HG03139 (cell line): Measurements from ENCODE around the gene MRPL54.

Experiments used
- ATAC-seq: cut with Tn5 transposase; IDR thresholded peaks from one replicate; pipeline ENCODE4 v1.9.1; 2021; ENCODE audit not compliant: unreplicated experiment

The MRPL54 gene

DNA sequence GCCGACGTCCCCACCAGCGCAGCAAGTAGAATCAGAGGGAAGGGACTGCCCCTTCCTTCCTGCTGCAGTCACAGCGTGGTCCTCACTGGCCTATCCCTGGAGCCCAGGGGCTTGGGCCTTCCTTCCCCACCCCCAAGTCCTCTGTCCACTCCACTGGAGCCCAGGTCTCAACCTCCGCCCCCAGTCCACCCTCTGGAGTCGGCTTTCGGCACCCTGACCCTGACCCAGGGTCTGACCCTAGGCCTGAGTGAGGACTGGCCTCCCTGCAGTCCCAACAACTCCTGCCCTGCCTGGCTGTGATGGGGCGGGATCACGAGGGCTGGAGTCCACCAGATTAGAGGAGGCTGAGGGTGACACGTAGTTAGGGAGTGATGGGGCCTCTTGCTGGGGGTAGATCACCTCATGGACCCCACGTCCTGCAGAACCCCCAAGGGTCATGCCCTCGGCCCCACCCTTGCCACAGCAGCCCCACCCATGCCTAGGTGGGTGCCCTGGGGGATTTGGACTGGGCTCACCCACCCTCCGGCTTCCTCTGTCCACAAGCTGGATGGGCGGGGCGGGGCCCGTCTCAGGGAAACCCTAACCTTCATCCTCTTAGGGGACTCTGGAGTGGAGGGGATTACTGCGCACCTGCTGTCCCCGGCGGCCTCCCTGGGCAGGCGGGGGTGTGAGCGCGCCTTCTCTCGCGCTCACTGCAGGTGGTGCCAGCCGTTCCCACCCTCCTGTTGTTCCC is 5.7 kb downstream of the MRPL54 start:
- no peak for ATAC-seq

DNA sequence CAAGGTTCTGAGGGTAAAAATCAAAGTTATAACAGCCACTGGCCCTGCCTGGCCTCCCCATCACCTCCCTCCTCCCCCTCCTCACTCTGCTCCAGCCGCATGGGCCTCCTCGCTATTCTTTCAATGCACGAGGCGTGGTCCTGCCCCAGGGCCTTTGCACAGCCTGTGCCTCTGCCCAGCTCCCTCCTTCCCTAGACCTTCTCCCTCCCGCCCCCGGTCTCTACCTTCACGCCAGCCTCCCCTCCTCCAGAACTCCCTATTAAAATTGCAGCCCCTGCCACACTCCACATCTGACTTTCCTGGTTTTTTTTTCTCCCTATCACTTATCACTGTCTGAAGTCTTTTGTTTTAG is 6.2 kb downstream of the MRPL54 start:
- ATAC-seq = no peak

DNA sequence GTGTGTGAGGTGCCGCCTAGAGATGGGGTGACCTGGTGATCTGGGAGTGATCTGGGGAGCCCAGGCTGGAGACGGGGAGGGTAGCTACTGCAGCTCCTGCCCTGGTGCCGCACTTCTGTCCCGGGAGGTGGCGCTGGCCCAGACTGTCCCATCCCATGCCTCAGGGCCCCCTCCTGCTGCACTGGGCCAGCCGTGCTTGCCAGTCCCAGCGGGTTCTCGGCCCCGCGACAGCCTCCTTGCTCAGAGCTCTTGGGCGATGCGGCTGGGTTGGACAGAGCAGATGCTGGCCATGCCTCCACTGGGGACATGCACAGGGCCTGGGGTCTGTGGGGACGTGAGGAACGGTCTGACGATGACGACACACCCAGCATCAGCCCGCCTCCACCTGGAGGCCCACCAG is 7.0 kb downstream of the MRPL54 start:
- ATAC-seq = no peak

DNA sequence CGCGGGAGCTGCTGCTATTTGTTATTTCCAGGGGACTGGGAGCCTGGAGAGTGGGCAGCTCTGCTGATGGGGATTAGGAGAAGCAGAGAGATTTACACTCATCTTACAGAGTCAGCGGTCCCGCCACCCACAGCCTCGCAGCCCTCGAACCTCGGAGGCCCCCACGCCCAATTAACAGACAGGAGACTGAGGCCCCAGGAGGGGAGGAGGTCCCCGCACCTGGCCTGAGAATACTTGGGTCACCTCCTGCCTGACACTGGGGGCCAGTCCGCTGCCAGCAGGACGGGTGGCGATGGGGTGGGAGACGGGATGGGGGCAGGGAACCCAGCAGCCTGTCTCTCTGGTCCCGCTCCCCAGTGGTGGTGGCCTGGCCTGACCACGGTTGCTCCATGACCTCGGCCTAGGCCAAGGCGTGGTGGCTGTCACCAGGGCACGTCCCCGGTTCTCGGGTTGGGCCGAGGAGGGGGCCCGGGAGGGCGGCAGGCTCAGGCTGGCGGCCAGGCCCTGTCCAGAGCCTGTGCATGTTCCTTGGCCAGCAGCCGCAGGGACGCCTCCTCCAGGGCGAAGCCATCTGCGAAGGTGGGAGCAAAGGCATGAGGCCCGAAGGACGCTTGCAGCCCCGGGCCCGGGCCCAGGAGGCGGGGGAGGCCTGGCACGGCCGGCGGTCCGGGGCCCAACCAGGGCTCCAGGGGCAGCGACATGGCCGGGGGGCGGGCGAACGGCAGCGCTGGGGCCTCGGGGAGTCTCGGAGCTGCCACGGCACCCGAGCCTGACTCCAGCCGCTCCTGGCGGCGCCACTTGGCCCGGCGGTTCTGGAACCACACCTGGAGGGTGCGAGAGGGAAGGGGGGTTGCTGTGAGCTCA is 7.9 kb downstream of the MRPL54 start:
- no peak for ATAC-seq

DNA sequence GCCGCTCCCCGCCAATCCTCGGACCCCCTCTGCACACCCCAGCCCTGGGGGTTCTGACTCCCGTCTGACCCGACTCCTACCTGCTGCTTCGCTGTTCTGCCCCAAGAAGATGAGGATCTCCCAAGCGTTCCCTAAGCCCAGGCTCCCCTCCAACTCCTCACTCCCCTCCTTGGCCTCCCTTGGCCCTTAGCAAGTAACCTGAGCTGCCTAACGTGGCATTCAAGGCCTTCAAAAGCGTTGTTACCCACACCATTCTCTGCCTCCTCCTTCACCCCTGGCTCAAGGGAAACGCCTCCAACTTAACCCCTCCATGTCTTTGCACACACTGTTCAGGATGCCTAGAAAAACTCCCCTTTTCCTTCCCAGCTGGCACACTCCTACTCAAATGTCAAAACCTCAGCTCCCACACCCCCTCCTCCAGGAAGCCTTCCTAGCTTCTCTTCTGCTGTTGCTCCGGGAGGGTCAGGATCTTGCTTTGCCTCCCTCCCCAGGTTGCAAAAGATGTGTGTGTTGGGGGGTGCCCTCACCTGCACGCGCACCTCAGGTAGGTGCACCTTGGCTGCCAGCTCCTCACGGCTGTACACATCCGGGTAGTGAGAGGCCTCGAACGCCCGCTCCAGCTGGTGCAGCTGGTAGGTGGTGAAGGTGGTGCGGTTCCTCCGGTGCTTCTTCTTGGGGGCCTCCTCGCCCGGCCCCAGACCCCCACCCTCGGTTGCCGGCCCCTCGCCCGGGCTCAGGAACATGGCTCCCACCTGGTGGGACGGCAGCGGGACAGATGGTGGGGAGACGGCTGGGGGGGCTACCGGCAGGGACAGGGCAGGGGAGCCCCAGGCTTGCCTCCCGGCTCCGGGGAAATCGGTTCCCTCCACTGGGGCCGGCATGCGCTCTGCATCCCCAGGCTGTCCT is 8.8 kb downstream of the MRPL54 start:
- no peak for ATAC-seq

DNA sequence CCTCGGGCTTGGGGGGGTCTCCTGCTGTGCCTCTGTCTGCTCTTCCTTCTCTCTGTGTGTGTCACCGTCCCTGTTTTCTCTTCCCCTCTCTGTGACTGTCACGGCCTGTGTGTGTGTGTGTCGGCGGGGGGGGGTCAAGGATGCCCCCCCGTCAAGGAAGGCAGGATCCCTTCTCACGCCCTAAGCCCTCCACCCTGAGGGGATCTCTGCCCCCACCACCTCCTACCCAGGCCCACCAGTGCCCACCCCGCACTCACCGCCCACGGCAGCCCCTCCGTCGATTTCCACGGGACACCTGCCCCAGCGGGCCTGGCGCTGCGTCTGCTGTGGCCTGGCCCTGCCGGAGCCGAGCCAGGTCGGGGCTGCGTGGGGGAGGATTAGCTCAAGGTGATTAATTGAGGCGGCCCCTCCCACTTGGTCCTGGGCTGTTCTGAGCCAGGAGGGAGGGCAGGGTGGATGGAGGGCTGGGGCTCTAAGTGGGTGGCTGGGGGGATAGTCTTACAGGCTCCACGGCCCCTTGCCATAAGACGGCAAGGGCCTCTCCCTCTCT is 9.5 kb downstream of the MRPL54 start, which contains the start of gene RAX2:
TSS of gene RAX2 (minus strand) at position 323 of the 550 bp plus-strand sequence. CDS start 486 bp downstream, outside the sequence.
- no peak for ATAC-seq

DNA sequence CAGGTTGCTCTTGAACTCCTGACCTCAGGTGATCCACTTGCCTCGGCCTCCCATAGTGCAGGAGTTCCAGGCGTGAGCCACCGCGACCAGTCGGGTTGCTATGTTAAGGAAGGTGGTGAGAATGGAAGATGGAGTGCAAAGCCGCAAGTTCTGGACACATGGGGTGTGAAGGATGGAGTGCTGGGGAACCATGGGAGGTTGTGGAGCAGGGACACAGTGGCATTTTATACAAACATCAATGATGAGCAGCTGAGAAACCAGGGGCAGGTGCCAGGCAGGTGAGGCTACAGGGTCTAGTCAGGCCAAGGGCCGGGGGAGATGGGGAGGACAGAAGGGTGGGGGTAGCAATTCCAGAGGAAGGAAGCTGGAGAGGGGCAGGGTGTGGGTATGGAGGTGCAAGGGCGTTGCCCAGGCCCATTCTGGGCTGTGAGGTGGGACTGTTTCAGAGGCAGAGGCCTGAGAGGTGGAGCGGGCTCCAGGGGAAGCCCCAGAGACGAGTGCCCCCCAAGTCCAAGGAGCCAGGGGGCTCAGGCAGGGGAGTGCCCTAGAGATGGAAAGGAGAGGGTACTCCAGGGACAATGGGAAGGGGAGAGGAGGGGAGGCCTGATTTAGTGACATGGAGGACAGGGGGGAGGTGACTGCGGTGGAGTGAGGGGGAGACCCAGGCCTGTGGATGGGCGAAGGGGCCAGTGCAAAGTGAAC is 11.5 kb downstream of the MRPL54 start:
- ATAC-seq = no peak

DNA sequence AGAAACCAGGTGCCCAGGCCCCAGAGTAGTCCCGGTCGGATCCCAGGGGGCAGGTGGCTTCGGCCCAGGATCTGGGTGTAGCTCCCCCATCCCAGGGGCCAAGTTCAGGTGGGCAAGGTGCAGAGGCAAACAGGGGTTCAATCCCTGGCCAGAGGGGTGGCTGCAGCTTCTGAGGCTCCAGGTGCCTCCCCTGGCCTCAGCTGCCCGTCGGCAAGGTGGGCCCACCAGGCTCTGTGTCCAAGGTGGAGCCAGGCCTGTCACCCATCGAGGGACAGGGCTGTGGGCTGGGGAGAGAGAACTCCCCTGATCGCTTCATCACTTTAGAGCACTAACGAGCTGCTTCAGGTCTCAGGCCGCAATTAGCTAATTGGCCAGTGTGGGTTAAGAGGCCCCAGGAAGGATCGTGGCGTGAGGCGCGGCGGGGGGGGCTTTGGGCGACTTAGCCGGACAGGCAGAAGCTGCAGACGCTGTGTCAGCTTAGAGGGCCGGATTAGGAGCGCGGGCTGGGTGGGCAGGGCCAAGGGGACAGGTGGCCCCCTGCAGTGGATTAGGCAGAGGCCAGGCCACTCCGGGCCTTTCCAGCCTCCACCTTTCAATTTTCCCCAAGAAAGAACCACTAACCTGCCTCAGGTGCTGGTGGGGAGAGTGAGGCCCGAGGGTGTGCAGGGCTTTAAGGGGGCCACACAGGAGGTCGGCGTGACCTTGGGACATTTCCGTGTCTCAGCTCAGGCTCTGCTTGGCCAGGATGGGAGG is 12.3 kb downstream of the MRPL54 start:
- ATAC-seq = no peak

DNA sequence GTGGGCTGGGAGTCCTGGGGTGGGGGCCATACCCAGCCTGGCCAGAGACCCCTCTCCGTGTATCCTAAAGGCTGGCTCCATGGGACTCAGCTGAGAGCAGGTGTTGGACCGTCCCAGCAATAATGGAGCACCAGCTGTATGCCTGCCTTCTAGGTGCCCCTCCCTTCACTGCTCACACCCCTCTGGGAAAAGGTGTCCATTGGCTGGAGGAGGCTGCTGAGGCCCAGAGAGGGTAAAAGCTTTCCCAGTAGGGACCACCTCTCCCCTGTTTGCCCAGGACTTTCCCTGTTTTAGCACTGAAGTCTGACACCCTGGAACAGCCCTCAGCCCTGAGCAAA is 12.9 kb downstream of the MRPL54 start:
- no peak for ATAC-seq

DNA sequence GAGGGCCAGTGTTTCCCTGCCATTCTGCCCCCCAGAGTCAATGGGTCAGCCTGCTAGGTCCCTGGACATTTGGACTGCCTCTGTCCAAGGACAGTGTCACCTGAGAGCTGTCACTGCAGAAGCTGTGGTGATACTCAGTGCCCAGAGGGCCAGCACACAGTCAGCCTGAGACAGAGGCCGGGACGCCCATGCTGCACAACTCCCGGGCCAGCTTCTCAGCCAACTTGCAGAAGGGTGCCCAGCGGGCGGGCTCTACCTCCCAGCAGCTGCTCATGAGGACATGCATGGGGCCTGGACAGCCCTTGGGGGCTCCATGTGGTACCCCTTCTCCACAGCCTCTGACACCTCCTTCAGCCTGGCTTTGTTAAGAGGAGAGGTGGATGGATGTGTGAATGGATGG is 13.3 kb downstream of the MRPL54 start:
- ATAC-seq = no peak

DNA sequence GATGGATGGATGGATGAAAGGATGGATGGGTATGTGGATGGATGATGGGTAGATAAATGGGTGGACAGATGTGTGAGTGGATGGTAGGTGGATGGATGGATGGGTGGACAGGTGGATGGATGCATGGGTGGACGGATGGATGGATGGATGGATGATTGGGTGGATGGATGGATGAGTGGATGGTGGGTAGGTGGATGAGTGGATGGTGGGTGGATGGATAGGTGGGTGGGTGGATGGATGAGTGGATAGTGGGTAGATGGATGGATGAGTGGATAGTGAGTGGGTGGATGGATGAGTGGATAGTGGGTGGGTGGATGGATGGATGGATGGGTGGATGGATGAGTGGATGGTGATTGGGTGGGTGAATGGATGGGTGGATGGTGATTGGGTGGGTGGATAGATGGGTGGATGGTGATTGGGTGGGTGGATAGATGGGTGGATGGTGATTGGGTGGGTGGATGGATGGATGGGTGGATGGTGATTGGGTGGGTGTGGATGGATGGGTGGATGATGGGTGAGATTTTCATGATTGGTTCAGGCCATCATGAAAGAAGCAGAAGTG is 14.1 kb downstream of the MRPL54 start:
- ATAC-seq = no peak

DNA sequence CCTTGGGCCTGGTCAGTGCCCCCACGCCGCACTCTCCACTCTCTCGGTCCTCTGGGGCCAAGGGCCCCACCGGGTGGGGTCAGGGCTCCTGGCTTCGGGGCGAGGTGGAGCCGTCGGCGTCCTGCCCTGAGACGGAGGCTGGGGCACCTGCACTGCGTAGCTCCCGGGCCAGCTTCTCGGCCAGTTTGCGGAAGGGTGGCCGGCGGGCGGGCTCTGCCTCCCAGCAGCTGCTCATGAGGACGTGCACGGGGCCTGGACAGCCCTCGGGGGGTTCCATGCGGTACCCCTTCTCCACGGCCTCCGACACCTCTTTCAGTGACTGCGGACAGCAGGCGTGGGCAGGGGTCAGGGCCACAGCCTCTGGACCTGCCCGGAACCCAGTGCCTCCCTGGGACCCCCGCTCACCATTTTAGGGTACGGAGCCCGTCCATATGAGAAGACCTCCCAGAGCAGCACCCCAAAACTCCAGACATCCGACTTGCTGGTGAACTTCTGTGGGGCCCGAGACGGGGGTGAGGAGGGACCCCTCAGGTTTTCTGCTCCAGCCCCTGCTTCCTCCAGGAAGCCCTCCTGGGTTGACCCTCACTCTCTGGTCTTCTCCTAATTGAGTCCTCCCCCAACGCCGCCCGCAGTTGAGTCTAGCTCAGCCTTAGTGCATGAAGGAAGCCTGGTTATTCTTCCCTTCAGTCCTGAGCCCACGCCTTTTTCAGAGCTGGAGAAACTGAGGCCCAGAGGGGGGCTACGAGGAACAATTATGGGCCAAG is 15.8 kb downstream of the MRPL54 start:
- no peak for ATAC-seq

DNA sequence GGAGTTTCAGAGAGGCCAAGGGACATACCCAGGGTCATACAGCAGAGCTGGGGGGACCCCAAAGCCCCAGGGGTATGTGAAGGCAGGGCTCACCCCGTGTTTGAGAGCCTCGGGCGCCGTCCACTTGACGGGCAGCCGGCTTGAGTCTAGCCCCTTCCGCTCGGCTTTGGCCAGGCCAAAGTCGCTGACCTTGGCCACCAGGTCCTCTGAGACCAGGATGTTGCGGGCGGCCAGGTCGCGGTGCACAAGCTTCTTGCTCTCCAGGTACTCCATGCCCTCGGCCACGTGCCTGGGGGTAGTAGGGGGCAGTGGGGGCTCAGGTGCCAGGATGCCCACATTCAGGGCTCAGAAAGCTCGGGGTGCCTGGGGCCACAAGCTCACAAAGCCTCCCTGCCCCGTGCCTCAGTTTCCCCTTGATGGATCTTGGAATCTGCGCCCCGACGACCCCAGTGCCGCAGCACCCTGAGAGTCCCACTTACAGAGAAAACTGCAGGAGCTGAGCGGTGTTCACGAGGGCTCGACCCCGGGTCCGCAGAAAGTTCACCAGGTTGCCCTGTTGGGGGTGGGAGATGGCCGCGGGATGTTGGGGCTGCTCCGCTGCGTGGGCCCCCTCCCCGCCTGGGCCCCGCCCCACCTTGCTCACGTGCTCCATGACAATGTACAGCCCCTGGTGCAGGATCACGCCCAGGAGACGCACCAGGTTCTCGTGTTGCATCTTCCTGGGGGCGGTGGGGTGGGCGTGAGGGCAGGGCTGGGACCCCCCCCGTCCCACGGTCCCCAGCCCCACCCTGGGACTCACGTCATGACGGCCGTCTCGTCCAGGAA is 16.6 kb downstream of the MRPL54 start:
- ATAC-seq = no peak

DNA sequence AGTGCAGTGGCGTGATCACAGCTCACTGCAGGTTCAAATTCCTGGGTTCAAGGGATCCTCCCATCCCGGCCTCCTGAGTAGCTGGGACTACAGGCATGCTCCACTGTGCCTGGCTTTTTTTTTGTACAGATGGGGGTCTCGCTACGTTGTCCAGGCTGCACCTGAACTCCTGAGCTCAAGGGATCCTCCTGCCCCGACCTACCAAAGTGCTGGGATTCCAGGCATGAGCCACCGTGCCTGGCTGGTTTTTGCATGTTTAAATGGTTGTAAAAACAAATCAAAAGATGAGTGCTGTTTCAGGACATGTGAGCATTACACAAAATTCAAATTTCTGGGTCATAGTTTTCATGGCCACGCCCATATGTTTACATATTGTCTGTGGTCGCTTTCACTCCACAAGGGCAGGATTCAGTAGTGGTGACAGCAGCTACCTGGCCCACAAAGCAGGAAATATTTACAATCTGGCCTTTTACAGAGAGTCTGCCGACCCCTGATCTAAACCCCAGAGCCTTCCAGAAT is 18.4 kb downstream of the MRPL54 start:
- no peak for ATAC-seq

DNA sequence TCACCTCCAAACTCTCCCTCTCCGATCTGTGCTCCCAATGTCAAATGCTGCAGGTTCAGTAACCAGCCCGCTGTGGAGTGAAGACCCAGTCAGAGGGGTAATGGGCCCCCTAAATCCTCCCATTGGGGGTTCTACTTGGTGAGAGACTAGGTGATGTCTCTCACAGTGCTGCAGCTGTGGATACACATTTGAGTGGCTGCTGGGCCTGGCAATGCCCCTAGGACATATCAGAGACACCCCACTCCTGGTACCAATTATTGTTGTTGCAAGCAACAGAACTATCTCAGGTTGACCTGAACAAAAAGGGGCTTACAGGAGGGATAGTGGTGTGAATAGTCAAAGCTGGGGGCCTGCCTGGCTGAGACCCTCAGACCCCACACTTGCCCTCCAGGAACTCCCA is 19.1 kb downstream of the MRPL54 start:
- no peak for ATAC-seq

DNA sequence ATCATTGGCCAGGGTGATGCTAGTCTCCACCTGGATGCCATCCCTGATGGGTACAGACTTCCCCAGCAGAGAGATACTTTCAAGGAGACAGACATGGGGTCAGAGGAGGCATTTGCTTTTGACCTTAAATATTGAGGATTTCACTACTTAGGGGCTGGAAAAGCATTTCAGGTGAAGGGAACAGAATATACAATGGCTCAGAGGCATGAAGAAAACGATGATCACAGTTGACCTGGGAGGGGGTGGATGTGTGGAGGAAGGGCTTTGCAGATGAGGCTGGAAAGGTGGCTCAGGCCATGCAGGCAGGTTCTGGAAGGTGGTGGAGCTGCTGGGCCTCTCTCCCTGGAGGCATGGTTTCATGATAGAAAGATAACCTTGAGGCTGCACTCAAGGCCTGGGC is 19.8 kb downstream of the MRPL54 start:
- ATAC-seq = no peak

DNA sequence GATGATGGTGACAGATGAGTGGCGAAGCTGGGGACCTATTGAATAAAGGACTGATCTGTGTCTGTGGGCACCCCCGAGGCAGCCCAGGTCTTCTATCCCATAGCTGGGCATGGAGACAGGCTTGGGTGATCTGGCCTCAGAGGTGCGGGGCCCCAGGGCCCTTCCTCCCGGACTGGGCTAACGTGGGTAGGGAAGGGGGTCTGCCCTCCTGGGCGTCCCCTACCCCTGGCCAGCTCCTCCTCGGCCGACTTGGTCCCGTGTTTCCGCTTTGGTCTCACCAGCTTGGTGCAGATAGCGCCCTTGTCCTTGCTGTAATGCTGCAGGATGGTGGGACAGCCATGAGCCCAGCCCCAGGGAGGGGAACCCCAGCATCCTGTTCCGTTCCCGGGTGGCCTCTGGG is 20.4 kb downstream of the MRPL54 start:
- ATAC-seq = no peak
